HG03571 (cell line): ENCODE data around the gene HMCN1.

Source experiments
- ATAC-seq: cut with Tn5 transposase; IDR thresholded peaks from one replicate; pipeline ENCODE4 v1.9.1; 2021; ENCODE audit not compliant: unreplicated experiment

HMCN1 gene

DNA sequence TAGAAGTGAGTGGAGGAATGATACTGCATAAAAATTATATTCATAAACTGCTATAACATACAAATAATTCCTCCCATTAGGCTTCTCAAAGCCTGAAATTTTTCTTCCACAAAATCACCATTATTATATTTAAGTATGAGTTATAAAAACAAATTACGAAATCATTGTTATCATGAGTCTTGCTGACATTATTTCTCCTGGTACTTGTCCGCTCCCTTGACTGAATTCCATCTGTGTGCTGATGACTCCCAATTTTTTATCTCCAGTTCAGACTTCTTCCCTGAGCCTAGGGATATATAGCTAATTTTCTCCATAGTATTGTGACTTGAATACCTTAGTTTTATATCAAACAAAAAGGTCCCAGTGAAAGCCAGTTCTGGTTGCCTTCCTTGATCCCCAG, 268.2 kb downstream of the HMCN1 start:
- no peak for ATAC-seq

DNA sequence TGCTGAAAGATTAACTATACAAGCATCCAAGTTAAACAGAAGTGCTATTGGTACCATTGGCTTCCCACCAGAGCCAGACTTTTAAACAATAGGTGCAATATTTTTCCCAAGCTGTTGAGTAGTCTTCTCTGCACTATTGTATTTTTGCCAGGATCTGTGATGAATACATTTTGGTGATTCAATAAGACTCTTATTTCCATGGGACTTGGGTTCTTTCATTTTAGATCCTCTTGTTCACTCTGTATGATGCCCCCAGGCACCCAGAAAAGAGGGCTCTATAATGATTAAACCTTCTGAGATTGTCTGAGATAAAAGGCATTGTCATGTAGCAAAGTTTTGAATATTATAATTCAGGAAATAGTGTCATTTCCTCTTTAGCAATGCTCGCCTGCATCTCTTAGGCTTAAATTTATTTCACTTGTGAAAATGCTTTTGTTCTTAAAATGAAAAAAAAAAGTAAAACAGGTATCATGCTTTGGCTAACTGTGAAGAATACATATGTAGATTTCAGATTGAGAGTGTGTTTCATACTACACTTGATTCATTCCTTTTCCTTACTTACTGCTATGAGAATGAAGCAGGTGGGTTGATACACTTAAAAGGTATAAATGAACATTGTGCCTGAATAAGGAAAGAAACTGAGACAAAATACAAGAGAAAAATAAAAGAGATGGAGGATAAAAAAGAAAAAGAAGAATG, 275.0 kb downstream of the HMCN1 start:
- no peak for ATAC-seq

DNA sequence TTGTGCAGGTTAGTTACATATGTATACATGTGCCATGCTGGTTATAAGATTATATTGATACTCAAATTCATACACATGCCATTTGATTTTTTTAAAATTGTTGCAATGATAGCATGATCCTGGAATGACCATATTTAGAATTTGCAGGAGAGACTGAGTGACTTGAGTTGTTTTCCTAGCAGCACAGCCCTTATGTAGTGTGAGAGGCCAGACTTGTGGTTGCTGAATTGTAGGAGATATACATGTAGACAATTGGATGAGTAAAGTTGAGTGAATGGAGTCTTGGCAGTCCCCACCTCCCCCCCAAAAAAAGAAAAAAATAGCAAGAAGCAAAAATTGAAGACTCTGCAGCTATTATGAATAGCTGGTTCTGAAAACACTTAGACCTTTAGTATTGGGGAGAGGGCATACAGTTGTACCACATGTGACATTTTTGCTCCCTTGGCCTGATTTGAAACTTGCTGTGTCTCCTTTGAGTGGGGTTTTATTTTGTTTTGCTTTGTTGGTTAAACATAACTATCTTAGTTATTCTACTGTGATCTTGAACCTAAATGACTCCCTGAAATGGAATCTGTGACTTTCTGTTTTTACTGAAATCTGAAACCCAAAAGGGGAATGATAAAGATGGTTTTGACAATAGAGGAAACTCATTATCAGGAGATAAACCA, 280.3 kb downstream of the HMCN1 start:
- ATAC-seq: no peak

DNA sequence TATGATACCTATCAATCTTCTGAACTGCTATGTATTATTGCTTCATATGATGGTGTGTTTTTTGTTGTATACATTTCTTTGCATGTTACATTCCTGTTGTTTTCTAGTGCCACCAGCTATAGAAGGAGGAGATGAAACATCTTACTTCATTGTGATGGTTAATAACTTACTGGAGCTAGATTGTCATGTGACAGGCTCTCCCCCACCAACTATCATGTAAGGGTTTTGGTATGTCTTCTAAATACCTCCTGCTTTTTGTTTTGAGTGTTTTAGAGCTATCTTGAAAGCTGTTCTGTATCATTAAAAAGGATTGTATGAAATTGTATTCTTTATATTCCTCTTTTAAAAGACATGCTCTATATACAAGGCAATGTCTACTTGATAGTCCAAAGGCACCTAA, 282.7 kb downstream of the HMCN1 start:
- no peak for ATAC-seq

DNA sequence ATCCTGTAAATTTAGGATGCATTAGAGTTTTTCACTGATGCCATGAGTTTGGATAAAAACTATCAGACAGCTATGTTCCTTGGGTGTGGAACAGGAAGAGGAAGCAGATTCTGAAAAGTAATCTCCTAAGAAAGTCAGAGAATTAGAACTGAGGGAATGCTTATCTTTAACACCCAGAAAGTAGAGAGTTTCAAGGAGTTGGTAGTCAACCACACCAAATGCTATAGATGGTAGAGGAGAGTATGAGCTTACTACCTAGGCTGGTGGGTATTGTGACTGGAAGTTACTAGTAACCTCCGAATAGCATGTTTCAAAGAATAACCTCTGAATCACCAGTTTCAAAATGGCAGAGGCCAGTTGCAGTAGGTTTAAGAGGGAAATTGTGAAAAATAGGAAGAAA, 288.0 kb downstream of the HMCN1 start:
- no peak for ATAC-seq

DNA sequence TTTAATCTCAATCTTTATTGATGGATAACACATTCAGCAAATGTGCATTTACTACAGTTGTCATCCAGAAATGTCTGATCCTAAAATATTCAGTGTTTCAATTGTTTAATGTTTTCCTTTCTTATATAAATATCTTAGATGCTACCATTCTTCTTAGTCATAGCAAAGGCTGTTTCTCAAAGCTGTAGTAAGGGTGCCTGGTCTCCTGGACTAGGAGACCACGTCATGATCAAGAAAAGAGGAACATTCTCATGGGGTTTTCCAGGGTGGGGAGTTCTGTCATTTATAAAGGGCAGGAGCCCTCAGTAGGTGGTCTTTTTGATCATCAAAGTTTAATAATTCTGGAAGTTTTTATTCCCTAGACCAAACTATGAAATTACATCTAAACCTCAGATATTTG, 292.8 kb downstream of the HMCN1 start:
- no peak for ATAC-seq

DNA sequence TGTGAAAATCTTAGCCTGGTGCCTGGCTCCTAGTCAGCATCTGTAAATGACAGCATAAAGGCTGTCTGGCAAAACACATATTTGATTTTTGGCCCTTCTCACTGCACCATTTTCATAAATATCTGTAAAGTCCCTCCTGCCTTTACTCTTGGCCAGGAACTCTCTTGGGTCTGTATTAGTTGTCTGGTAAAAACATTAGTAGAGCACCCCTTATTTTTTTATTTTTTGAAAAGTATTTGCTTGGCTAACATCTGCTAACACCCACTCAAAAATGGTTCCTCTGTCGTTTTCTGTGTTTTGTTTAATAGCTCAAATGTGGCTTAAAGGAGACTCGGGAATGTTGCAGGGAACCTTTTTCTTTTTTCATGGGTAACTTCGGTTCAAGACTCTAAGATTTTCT, 293.4 kb downstream of the HMCN1 start:
- no peak for ATAC-seq

DNA sequence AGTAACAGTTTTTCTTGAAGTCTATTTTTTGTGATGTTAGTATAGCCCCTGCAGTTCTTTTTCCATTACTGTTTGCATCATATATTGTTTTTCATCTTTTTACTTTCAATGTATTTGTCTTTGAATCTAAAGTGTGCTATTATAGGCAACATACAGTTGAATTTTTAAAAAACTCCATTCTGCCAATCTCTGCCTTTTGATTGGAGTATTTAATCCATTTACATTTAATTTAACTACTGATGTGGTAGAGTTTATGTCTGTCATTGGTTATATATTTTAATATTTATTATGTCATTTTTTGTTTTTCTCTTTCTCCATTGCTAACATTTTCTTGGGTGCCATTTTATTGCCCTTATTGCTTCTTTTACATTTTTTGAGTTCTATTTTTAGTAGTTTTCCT, 296.3 kb downstream of the HMCN1 start:
- no peak for ATAC-seq

DNA sequence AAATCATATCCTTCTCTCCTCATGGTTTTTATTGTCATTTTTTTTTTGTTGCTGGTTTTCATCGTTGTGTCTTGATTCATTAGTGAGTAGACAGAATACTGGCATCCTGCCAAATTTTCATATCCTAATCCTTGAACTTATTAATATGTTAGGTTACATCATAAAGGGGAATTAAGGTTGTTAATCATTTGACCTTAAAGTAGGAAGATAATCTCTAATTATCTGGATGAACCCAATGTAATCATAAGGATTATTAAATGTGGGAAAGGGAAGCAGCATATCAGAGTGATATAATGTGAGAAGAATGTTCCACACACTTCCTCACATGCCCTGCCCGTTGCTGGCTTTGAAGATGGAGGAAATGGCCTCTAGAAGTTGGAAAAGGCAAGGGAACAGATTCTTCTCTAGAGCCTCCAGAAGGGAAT, 299.7 kb downstream of the HMCN1 start:
- no peak for ATAC-seq

DNA sequence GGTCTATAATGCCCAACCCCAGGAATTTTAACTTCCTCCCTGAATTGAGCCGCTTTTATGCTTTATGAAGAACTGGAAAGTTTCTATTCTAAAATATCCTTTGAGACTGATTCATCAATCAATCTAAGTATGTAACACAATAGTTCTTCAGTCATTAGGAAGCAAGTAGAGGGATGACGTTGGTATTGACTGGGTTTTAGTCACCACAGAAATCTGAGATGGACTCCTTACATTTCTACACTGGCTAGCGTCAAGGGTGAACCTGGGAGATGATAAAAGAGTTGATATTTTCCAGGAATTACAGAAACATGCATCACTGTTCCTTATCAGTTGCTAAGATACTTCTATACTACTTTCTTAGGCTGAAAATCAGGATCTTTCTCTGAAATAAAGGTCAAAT, 308.0 kb downstream of the HMCN1 start:
- ATAC-seq: no peak

DNA sequence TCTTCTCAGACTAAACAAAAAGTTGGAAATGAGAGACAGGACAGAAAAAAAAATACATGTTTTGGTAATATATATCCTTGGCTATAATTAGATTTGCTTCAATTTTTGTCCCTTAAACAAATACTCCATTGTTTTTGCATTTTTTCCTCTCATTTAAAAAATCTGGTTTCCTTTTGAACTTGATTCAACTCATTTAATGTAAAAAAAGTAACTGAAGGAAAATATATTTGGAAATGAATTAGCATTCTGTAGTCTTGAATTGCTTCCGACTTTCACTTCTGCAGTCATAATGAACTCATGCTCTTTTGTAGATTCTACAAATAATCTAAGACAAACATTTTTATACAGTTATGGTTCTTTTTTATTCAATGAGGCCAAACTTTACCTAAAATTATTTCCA, 309.1 kb downstream of the HMCN1 start:
- no peak for ATAC-seq

DNA sequence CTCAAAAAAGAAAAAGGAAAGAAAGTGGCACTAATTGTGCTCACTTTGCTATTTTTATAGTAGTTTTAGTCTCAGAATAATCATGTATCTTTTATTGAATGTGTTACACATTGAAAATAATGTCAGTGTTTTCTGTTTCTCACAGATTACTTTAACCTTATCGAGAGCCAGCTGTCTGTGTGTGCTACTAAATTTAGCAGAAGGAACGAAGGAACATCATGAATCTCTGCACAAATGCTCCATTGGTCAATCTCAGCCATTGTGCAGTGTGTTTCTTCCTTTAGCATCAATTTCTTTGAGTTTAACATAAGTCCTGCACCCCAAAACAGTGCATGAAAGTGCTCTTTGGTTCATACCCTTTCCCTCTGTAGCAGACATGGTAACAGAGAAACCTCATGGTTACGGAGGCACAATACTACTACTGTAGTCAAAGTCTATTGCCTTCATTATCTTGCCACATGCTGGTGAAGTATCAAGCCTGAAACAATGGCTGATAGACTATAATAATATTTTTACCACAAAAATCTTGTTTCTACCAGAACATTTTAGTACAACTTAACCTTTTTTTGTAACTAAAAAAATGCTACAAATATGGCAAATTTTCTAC, 310.0 kb downstream of the HMCN1 start:
- no peak for ATAC-seq

DNA sequence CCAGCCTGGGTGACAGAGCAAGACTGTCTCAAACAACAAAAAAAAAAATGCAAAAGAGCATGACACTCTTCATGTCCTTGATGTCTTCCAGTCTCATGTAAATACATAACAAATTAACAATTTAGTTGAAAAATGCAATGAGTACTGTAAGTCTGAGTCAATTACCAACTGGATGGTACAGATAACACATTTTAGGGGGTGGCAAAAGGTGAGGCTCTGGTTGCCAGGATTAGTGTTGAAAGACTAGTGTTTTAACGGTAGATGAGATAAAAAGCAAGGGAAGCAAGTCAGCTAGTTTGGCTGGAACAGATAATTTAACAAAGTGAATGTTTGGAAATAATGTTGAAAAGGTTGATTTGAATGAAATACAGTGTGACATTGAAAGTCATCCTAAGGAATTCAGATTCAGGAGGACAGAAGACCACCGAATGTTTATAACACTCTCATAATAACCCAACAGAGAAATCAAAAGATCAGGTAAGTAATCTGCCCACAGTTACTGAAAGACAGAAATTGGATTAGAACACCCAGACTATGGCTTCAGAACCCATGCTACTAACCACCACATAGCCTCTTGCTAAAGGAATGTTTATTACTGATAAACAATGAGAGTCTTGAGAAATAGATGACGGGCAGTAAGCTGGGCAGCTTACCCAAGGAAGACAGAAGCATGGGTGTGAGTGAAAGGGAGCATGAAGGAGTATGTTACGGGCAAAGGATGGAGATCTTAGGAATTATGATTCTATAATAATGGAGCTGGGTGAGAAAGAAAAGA, 312.4 kb downstream of the HMCN1 start:
- ATAC-seq: no peak

DNA sequence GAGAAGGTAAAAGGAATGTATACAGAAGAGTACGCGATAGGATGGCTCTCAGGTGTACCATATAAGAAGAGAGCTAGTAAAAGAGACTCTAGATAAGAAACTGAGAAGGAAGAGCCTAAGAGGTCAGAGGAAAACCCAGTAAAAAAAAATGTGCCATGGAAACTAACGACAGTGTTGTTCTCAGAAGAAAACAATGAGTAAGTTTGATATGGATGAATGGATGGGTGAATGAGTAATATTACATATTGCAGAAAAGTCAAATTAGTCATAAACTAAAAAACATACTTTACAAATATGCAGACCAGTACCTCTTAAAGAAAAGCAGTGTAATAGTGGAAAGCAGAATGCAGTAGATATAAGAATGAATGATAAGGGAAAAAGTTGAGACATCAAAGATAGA, 316.2 kb downstream of the HMCN1 start:
- no peak for ATAC-seq

DNA sequence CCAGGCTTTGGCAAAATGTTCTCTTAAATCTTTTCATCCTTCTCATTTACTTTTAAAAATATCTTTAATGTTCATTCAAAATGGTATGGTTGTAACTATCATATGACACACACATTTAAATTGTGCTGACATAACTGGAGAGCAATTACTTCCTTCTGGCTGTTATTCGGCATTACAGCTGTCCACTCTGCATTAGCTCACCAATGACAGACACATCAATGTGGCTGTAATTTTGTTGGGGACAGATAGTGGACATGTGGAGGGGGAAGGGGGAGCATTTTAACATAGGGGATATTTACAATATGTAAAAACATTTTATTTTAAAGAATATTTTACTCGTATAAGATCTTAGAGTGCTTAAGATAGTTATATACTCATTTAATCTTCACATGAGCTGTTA, 319.8 kb downstream of the HMCN1 start:
- no peak for ATAC-seq

DNA sequence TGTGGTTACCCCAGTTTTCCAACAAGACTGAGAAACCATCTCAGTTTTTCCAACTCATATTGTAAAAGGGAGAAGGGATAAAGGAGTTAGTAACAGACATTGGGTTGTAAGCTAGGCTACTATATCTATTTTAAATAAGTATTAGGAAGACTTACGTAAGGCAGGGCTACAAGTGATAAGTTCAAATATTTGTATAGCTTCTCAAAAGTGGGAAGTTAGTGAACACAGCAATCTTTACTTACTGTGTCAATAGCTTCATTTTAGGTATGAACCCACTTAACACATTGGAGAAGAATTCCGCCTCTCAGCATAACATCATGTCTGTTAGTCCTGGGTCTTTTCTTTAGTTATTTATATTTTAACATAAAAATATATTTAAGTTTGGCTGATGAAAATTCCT, 320.7 kb downstream of the HMCN1 start:
- no peak for ATAC-seq

DNA sequence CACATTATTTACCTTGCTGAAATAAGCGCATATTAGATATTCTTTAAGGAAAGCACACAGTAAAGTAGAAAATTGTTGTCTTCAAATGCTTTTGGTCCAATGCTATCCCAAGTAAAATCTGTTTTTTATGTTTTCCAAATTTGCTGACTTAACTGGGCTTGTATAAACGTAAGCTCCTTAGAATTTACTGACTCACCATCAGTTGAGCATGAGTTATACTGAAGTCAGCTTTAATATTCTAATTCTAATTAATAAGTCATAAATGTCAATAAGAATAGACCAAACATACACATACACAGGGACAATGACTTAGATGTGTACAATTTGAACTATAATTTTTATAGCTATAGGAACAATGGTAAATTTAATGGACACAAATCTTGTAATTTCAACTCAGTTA, 321.7 kb downstream of the HMCN1 start:
- no peak for ATAC-seq

DNA sequence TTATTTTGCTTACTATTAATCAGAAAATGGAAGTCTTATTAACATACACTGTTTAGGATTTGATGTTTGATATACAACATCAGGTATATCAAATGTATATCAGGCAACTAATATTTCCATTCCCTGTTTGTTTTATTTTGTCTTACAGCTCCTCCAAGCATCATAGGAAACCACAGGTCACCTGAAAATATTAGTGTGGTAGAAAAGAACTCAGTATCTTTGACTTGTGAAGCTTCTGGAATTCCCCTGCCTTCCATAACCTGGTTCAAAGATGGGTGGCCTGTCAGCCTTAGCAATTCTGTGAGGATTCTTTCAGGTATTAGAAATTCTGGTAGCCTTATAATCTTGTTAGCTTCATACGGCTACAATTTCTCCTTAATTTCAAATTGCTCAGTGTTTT, 322.9 kb downstream of the HMCN1 start:
- no peak for ATAC-seq

DNA sequence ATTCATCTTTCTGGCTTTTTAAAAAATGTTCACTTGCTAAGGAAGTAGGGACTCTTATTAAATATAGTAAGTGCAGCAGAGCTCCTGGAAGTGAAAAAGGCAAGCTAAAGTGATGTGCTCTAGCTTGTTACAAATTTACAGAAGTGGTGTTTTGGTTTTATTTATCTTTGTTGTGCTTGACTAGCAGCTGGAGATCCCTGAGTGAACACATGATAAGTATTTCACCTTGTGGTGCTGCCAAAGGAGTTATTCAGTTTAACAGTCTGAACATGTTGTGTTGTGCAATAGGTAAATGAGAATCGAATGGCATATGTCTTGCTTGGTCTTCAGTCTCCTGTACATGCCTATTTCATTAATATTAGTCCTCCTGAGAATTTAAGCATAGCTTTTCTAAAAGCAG, 325.1 kb downstream of the HMCN1 start:
- ATAC-seq: no peak

DNA sequence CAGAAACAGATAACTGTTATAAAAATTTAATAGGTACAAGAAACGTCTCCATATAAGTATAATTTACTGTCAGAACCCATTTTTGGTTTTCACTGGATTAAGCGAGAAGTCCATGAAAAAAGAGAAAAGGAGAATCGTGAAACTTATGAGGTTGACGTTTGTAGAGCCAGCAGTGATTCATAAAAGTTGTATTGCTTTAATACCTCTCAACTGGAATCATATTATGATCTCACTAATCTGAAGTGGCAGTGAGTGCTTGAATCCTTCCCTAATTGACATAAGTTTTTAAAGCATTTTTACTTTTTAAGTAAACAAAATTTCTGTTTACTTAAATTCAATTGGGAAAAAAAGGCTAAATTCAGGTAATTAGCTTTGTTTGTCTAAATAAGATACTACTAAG, 325.6 kb downstream of the HMCN1 start:
- no peak for ATAC-seq

DNA sequence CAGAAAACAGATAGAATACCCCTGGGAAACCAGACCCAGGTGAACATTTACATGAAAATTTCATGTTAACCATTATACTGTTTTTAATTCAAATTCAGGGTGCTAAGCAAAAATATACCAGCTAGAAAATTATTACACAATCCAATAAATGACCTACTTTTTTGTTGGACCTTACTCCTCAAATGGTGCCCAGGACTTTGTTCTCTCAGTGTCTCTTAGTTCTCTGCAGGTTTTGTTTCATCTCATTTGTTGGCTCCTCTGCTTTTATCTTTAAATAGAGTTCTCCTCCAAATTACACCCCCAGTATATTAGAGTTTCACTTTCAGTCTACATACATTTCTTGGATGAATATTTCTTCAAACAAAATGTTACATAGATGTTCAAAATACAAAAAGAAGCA, 326.0 kb downstream of the HMCN1 start:
- no peak for ATAC-seq
